Adipose tissue (tissue), 3 donors: ENCODE results near the gene GNPNAT1. TPM values are rescaled to one million over a fixed set of nuclear protein-coding genes. Genes with fewer than 3 reads are reported as not detected.
"Not testable (repeated sequence)": the region's sequence is repeated elsewhere in the genome, so short reads cannot be mapped to it uniquely, and the experiment has no call there.

Experiments
- H3K27ac ChIP-seq: one replicate; pipeline ENCODE4 v1.5.1; 2013; ENCODE audit warnings: low read depth, low read length
- WGBS, 3 donors: extraction: QIAGEN DNeasy Blood & Tissue Kit; methylation state at CpG; one replicate each; pipeline ENCODE4 v1.1.7; 2013; 5-methylcytosine and 5-hydroxymethylcytosine counted together
- polyA plus RNA-seq, 3 donors: library from polyadenylated mRNA; stranded (reverse); fragments of 200-250 nt; gene quantifications; one replicate each; pipeline ENCODE4 v1.2.3, GENCODE V29; 2013
- donor health status: healthy with polysubstance abuse.
- donor health status: Bipolar disorder and iron deficiency.
- donor health status: healthy.

The GNPNAT1 gene
- polyA plus RNA-seq, 3 donors = 13.1 to 15.1 (median 13.9) TPM

DNA sequence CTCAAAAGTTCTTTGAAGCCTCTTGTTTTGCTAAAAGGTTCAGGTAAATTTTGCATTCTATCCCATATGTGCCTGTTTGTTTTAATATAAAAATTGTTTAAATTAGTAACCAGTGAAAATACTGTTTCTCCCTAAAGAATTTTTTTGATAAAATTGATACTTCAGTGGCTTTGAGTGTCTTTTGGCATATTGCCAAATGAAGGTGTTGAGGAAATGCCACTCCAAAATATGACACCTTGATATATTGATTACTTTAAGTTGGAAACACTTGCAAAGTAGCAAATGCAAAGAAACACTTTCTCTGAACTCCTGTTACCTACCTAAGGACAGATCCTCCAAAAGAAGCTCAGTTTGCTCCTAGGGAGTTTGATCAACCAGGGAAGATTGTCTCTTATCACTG is 53.0 kb downstream of the GNPNAT1 start:
- H3K27ac ChIP-seq = no peak overlapping the region

DNA sequence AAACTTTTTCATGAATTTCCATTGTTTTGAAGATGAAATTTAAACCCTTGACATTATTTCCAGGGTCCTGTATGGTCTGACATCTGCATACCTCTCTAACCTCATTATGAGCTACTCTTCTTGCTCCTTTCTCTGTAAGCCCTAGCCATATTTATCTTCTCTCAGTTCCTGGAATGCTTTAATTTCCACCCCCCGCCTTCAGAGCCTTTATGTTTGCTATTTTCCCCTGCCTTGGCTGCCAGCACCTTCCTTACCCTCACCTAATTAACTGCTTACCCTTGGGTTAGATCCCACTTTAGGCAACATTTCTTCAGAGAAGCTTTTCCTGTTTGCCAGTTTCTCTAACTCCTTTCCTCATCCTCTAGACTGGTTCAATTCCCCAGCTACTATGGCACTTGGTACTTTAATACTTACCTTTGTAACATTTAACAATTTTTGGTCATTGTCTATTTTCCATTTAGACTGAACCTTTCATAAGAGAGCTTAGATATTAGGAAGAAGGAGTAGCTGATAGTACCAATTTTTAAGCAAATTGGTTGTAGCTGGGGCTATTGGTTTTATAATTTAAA is 55.4 kb downstream of the GNPNAT1 start:
- WGBS, 3 donors = 30 to 63% (median 57%) methylated on average over 1 of the region's 1 CpG
- no peak overlapping the region for H3K27ac ChIP-seq

DNA sequence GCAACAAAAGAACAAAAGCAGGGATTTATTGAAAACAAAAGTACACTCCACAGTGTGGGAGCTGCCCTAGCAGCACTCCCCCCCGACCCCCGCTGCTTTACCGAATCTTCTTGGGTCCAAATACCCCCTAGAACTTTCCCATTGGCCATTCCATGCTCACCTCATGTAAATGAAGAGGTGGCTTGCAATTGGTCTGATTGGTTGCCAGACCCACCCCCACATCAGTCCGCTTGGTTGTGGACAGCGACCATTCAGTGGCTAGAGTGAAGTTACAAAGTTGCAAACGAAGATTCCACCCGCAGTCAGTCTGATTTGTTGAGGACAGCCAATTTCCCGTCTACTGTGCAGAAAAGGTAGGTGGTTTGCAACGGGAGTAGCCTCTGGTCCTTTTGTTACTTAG is 57.6 kb downstream of the GNPNAT1 start:
- H3K27ac ChIP-seq = no peak overlapping the region
- 95 to 97% (median 96%) methylated on average over 9 of the region's 9 CpGs for WGBS, 3 donors

DNA sequence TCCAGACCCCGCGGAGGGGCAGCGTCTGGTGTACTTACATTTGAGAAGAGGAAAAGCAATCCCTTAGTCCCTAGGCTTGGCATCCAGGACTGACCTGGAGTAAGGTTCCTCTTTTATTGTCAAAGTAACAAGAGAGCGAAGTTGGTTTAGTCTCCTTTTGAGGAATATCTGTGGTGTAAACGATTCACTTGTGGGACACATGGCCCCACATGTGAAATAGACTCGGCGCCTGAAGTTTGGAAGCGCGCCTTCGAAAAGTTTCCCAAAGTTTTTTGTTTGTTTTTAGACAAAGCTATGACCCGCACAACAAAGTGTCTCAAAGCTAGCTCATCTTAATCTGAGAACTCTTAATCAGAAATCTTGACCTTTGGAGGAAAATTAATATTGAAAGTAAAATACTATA is 60.7 kb downstream of the GNPNAT1 start:
- WGBS, 3 donors = 0 to 3% (median 1%) methylated on average over 11 of the region's 11 CpGs

DNA sequence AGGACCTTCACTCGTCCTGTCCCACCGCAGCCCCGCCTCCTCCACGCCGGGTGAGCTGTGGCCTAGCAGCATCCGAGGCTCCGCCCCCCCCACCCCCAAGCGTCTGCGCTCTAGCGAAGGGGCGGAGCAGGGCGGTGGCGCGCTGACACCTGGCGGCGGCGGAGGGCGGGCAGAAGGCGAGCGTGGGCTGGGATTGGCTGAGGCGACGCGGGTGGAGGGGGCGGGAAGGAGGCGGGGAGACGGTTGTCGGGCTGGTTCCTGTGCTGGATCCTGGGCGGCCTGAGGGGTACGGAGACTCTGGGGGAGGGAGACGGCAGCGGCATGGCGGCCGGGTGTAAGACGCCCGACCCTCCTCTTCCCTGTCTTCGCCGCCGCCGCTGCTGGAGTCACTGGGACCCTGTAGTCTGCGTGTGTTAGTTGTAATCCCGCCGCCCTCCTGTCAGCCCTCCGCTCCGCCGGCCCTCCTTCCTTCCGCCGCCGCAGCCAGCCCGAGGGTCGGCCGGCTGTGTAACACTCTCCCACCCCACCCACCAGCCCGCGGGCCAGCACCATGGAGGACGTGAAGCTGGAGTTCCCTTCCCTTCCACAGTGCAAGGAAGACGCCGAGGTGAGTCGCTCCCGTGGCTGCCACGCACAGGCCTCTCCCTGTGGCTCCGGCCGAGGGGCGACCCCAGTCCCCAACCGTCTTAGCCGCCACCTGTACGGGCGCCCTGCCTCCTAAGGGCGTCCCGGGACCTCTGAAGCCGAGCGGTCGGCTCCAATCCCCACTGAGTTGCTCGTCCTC is 61.3 kb downstream of the GNPNAT1 start, which contains the start of gene STYX:
Gene STYX (plus strand): TSS at position 242 of the 784 bp plus-strand sequence. CDS start 309 bp downstream, at position 551.
- 0 to 1% (median 0%) methylated on average over 54 to 72 of the region's 72 CpGs for WGBS, 3 donors
- no peak within 1 kb of the TSS for H3K27ac ChIP-seq

More for the DNA sequence above, 60.7 kb downstream of the GNPNAT1 start:
- no peak overlapping the region for H3K27ac ChIP-seq

DNA sequence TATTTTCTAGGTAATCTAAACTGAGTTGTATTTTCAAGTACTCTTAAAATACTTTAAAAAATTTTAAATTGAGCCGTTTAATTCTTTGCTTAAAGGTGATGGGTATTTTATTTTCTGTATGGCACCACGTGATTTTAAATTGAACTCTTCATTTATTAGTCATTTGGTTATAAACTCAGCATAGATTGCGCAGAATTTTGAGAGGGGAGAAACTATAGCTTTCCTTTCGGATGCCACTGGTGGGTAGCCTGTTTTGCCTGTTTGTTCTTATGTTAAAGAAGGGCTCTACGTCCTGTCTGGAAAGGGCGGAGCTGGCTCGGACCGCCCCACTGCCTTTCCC is 61.9 kb downstream of the GNPNAT1 start:
- no peak overlapping the region for H3K27ac ChIP-seq

DNA sequence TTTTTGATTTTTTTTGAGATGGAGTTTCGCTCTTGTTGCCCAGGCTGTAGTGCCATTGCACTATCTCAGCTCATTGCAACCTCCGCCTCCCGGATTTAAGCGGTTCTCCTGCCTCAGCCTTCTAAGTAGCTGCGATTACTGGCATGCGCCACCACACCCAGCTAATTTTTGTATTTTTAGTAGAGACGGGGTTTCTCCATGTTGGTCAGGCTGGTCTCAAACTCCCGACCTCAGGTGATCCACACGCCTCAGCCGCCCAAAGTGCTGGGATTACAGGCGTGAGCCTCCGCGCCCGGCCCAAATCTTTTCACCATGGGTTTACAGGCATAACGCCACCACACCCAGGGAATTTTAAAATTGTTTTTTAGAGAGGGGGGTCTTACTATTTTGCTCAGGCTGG is 62.4 kb downstream of the GNPNAT1 start:
- 90 to 95% (median 94%) methylated on average over 15 of the region's 15 CpGs for WGBS, 3 donors
- H3K27ac ChIP-seq = not testable (repeated sequence)

More for the DNA sequence above, 61.9 kb downstream of the GNPNAT1 start:
- 1 to 3% (median 3%) methylated on average over 8 of the region's 8 CpGs for WGBS, 3 donors

DNA sequence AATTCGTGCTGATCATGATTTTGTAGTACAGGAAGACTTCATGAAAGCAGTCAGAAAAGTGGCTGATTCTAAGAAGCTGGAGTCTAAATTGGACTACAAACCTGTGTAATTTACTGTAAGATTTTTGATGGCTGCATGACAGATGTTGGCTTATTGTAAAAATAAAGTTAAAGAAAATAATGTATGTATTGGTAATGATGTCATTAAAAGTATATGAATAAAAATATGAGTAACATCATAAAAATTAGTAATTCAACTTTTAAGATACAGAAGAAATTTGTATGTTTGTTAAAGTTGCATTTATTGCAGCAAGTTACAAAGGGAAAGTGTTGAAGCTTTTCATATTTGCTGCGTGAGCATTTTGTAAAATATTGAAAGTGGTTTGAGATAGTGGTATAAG is 63.9 kb downstream of the GNPNAT1 start:
- not testable (repeated sequence) for H3K27ac ChIP-seq
- WGBS, 3 donors = 96 to 97% (median 97%) methylated on average over 2 of the region's 2 CpGs

Other genes with a start within 250 kb of the GNPNAT1 start
- 1 to 10 TPM; 2.4 to 5.2 (median 2.6) TPM for gene TXNDC16, start 239.1 kb downstream of the GNPNAT1 start, polyA plus RNA-seq
- gene GPR137C, start 238.8 kb downstream of the GNPNAT1 start, polyA plus RNA-seq = under 1 TPM; 0.17 to 0.48 (median 0.45) TPM
- 10 to 100 TPM in 2 of 3 donors, 1 to 10 TPM in 1; 9.3 to 15.1 (median 11.4) TPM for gene ERO1A, start 96.0 kb downstream of the GNPNAT1 start, polyA plus RNA-seq
- gene PSMC6, start 84.4 kb downstream of the GNPNAT1 start, polyA plus RNA-seq = 10 to 100 TPM; 40.4 to 66.6 (median 53.8) TPM
- gene STYX, start 61.4 kb downstream of the GNPNAT1 start, polyA plus RNA-seq = 1 to 10 TPM; 4.5 to 7.8 (median 5.7) TPM
- 100 to 1,000 TPM in 1 of 3 donors, 10 to 100 TPM in 2; 16.7 to 159 (median 92.0) TPM for gene FERMT2, start 159.4 kb upstream of the GNPNAT1 start, polyA plus RNA-seq